GM18867 (cell line): ENCODE results near the gene DIP2C.
"Not testable (repeated sequence)": the region's sequence is repeated elsewhere in the genome, so short reads cannot be mapped to it uniquely, and the experiment has no call there.

Experiments
- ATAC-seq: cut with Tn5 transposase; IDR thresholded peaks from one replicate; pipeline ENCODE4 v1.9.1; 2021; ENCODE audit warnings: mild to moderate bottlenecking, moderate library complexity; ENCODE audit not compliant: unreplicated experiment

DIP2C gene

DNA sequence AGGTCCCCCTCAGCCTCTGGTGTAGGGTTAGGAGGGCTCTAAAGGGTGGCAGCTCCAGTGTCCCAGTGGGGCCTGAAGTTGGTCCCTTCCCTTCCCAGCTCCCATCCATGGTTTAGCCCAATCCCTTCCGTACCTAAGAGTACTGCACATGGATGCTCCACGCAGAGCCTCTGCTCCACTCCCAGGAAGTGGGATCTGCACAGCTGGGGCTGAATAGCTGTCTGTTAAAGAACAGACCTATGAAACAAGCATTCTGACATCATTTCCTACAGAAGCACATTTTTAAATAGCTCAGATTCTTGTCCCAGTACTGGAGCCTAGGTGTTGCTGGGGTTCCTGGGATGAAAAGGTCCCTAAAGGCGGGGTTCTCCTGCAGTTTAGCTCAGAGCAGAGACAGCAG is 418.3 kb downstream of the DIP2C start:
- ATAC-seq, result no peak

DNA sequence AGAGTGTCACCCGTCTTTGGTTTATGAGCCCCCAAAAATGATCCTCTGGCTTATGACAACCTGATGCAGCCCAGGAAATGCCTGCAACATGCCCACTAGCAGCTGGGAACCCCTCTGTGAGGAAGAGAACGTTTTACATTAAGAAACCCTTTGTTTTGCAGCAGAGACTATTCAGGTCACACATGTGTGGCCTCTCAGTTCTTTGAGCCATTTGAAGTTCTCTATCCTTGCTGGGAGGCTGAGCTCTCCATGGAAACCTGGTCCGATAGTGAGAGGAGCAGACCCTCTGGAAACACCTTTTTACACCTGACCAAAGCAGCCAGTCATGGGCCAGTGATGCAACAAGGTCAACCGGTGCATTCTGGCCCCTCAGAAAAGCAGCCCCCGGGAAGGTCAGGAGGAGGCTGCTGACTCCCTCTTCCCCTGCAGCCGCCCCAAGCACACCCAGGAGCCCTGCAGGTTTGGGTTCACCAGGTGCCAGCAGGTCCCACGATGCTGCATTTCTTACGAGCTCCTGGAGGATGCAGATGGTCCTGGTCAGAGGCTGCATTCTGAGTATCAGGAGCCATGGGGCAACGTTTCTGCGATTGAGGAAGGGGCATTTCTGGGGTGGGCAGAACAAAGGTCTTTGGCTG is 419.9 kb downstream of the DIP2C start:
- ATAC-seq, result no peak

DNA sequence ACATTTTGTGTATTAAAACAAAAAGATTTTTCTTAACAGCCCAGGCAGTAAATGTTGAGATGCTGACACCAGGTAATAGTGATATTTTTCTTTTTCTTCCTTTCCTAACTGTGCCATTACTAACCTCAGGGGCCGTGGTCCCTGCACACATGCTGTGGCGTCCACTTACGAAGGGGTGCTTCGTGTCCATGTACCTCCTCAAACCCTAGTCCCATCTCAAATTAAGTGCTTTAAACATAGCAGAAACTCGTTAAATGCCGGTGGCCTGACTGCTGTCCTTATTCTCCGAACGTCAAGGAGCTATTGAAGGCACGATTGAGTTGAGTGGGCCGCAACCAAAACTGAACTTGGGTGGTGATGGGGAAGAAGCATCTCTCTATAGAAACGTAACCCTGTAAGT is 421.8 kb downstream of the DIP2C start:
- ATAC-seq, result no peak

DNA sequence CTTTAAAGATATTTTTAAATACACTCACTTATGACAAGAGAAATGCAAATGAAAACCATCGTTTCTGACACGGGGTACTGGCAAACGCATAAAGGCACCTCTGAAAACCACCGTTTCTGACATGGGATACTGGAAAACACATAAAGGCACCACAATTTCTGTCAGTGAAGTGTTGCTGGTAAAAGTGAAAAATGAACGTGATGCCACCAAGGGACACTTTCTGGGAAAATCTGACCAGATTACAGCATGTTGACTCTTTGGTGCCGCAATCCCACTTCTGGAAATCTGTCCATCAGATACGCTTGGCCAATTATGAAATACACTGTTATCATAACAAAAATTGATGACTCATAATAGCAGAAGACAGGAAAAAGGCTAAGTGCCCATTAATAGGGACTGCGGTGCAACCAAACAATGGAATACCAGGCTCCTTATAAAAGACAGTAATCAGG is 422.5 kb downstream of the DIP2C start:
- peak; percentile 61 for ATAC-seq

DNA sequence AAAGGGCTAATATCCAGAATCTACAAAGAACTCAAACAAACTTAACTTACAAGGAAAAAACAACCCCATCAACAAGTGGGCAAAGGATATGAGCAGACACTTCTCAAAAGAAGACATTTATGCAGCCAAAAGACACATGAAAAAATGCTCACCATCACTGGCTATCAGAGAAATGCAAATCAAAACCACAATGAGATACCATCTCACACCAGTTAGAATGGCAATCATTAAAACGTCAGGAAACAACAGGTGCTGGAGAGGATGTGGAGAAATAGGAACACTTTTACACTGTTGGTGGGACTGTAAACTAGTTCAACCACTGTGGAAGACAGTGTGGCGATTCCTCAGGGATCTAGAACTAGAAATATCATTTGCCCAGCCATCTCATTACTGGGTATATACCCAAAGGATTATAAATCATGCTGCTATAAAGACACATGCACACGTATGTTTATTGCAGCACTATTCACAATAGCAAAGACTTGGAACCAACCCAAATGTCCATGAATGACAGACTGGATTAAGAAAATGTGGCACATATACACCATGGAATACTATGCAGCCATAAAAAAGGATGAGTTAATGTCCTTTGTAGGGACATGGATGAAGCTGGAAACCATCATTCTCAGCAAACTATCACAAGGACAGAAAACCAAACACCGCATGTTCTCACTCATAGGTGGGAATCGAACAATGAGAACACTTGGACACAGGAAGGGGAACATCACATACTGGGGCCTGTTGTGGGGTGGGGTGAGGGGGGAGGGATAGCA is 423.5 kb downstream of the DIP2C start:
- not testable (repeated sequence) for ATAC-seq

DNA sequence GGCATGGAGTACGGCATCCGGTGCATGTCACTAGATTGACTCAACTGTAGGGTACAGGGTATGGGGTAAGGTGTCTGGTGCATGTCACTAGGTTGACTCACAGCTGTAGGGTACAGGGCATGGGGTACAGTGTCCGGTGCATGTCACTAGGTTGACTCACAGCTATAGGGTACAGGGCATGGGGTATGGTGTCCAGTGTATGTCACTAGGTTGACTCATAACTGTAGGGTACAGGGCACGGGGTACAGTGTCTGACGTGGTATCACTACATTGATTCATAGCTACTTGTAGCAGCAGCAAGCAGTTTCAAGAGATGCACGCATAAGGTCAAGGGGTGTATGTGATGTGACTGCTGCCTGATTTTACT is 424.4 kb downstream of the DIP2C start:
- ATAC-seq, result peak; percentile 72

DNA sequence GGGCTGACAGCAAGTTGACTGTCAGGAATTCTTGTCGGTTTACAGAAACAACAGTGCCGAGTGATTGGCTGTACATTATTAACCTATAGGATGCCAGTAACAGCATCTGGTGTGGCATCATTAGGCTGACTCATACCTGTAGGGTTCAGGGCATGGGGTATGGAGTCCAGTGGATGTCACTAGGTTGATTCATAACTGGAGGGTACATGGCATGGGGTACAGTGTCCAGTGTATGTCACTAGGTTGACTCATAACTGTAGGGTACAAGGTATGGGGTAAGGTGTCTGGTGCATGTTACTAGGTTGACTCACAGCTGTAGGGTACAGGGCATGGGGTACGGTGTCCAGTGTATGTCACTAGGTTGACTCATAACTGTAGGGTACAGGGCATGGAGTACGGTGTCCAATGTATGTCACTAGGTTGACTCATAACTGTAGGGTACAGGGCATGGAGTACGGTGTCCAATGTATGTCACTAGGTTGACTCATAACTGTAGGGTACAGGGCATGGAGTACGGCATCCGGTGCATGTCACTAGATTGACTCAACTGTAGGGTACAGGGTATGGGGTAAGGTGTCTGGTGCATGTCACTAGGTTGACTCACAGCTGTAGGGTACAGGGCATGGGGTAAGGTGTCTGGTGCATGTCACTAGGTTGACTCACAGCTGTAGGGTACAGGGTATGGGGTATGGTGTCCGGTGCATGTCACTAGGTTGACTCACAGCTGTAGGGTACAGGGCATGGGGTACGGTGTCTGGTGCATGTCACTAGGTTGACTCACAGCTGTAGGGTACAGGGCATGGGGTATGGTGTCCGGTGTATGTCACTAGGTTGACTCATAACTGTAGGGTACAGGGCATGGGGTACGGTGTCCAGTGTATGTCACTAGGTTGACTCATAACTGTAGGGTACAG is 425.1 kb downstream of the DIP2C start:
- not testable (repeated sequence) for ATAC-seq

DNA sequence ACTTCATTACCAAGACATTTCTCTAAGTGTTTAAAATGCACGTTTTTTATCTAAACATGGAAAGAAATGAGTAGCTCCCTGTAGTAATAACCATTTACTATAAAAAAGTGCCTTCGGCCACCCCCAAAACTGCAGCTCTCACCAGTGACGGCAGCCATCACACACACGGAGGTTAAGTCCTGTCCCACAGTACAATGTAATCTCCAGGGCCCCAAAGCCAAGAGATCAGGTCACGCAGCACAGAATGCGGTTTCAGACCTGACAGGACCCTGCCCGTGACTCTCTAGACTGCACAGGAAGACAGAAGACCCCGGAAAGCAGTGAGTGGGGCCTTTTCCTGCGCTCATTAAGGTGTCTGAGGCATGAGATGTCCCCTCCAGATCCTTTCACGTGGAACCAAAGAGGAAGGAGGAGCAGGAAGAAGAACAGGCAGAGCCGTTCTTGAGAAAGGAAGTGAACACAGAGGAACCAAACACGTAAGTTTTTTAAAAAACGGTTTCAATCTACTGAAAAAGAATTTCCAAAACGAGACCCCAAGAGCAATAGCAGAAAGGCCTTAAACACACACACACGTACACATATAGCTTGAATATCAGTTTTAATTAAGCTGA is 428.5 kb downstream of the DIP2C start:
- ATAC-seq, result no peak

DNA sequence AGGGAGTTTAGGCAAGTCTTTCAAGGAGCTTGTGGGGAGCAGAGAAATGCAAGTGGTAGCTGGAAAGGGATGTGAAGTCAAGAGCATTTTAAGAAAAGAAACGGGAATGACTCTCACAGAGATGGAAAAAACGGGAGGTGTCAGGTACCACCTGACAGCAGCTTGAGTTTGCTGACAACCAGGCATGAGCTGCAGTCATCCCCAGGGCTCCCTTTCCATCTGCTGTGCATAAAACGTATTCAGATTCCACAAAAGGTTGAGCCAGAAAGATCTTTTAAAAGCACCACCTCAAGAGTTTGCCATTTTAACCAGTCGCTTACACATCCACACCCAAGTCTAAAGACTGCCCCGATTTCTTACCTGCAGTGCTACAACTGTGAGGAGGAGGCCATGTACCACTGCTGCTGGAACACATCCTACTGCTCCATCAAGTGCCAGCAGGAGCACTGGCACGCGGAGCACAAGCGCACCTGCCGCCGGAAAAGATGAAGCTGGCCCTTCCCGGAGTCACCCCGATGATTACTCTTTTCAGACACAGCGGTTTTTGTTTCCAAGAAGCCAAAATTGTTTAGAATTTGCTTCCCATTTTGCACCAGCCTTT is 437.4 kb downstream of the DIP2C start:
- no peak for ATAC-seq

DNA sequence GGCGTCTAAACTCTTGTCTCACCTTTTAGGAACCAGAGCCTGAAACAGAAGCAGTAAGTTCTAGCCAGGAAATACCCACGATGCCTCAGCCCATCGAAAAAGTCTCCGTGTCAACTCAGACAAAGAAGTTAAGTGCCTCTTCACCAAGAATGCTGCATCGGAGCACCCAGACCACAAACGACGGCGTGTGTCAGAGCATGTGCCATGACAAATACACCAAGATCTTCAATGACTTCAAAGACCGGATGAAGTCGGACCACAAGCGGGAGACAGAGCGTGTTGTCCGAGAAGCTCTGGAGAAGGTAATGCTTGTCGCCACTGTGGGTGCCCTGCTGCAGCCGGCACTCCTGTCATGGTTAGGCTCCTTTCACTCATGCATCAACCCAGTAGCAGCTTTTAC is 441.2 kb downstream of the DIP2C start:
- ATAC-seq, result no peak

DNA sequence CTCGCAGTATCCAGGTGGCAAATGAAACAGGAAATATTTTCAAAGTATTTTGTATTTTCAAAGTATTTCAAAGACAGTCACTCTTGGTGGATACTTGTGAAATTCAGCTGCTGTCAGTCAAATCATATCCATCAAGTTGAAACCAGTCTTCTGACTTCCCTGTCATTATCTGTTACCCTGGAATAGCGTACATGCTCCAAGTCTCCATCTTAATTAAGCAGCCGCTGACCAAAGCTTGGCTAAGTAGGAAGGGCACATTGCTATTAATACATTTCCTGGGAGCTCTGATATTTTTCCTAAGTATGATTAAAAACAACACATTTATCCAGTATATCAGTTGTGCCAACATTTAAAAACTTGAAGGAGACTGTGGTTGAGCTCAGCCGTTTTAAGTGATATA is 442.0 kb downstream of the DIP2C start:
- no peak for ATAC-seq

DNA sequence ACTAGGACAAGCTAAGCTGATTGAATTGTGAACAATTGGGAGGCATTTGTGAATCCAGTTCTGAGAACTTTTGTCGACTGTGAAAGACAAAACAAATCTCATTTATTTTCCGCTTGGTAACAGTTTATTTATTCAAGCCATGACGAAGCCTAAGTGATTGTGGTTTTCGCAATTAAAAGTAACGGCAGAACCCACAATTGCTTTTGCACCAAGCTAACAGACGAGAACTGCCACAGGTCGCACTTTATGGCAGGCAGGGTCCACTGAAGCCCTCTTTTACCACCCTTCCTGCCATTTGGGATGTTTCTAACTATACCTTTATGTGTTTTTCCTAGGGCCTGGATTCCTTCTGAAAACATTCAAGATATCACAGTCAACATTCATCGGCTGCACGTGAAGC is 443.0 kb downstream of the DIP2C start:
- no peak for ATAC-seq

DNA sequence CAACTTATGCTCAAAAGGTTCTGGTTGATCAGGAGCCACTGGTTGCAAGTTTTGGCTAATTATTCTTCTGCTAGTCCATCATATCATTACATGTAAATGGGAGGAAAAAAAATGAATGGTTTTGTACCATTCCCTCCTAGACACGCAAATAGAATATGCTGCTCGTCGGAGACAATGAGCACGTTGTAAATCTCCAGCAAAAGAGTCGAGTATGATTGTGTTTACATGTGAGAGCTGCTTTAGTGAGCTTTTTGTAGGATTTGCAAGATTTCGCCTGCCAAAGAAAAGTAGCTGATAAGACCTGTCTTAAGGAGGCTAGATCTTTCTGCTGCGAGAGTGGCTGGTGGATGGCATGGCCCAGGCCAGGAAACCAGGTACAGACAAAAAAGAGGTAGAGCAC is 445.2 kb downstream of the DIP2C start:
- no peak for ATAC-seq

DNA sequence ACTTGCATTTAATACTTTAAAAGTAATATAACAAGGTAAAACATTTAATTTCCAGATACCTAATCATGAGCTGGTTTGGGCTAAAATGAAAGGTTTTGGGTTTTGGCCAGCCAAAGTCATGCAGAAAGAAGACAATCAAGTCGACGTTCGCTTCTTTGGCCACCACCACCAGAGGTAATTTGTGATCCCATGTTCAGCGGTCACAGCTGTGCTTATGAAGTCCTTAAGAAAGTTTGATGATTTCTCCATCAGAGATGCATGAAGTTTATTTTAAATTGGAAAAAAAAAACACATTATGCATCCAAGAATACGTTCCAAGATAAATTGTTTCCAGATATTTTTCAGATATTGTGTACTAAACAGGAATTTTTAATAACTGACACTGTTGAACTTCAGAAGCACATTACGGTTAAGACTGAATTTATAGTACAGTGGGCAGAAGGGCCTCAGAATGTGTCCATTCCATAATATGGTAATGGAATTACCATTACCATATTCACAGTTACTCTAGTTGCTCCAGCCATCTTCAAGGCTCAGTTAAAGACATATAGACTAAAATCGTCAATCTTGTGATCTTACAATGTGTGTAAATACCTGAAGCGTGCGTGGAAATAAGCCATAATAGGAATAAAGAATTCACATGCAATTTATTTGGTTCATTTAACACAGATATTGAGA is 447.4 kb downstream of the DIP2C start:
- ATAC-seq, result no peak

DNA sequence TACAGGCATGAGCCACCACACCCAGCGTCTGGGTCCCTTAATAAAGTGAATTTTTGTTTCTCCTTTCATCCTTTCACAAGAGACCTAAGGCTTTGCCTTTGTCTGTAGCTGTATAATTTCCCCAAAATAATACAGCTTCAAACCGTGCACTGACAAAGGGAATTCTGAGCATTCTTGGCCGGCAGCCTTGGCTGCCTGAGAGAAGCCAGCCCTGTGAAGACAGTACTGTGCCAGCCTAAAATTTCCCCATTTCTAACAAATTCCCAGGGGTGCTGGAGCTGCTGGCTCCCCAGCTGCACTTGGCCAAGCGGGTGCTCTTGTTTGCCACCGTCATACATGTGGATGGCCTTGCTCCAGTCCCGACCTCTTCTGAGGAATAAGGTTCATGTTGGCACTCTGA is 448.0 kb downstream of the DIP2C start:
- ATAC-seq, result no peak

DNA sequence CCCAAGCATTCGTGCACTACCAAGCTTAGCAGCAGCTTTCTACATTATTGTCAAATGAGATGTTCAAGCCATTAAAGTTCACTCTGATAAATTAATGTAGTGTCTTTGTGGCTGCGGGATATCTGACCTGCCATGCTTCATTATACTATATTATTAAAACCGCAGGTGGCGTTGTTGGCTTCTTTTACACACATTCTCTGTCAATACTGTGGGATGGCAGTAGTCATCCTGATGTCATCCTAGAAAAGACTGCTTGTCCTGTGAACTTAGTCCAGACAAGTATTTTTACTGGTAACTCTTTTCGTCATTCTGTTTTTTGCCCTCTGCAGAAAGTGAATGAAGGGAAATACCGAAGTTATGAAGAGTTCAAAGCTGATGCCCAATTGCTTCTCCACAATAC is 450.4 kb downstream of the DIP2C start:
- no peak for ATAC-seq

DNA sequence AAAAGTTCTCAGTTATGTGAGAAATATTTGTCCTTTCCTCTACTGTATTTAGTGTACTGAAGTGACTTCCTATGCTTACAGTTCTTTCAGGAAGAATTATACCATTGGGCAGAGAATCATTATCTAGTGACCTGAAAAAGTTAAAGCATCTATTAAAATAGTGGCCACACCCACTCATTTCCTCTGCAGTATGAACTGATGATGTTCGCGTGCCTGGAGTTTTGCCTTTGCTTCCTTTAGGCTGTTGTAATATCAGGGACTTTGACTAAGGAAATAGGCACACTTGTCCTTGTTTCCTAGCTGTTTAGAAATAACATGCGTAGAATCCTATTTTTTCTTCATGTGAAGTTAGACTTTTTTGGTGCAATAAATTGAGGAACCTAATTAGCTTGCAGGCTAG is 453.6 kb downstream of the DIP2C start:
- no peak for ATAC-seq

DNA sequence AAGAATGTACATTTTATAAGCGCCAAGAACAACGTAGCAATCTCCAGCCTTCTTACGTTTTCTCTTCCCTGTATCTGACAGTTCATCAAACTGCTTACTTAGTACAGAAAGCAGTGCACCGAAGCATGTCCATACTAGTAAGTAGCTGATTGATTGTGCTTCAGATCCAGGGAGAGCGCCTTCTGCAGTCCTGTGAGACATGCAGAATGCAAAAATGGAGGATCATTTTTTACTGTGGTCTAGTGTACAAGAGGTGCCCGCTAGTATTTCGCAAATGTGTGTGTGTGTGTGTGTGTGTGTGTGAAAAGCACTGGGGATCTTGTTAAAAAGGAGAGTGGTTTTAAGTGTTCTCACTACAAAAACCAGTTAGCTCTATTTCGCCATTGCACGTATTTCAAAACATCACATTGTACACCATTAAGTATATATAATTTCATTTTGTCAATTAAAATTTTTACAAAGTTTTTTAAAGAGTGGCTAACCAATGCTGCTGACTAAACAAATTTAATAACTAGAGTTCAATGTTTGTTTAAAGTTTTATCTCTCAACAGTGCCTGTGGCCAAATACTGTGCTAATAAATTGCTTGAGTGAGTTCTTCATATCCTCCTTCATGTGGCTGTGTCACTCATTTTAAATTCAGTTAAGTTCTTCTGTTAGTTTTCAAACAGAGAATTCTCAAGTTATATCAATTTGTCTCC is 454.6 kb downstream of the DIP2C start:
- ATAC-seq, result no peak

DNA sequence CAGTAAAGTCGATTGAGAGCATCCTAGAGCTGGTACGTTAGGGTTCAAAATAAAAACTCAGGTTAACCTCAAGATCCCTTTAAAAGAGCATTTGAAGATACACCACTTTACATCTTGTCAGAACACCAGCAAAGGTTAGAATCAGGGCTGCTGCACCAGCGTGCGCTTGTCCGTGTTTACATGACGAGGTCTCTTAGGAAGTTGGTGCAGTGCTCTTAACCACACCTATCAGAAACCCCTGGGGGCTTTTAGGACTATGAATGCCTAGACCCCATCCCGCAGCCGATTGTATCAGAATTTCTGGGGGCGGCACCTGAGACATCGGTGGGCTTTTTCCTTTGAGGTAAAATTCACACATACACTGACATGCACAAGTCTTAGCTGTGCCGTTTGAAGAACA is 456.6 kb downstream of the DIP2C start:
- no peak for ATAC-seq

DNA sequence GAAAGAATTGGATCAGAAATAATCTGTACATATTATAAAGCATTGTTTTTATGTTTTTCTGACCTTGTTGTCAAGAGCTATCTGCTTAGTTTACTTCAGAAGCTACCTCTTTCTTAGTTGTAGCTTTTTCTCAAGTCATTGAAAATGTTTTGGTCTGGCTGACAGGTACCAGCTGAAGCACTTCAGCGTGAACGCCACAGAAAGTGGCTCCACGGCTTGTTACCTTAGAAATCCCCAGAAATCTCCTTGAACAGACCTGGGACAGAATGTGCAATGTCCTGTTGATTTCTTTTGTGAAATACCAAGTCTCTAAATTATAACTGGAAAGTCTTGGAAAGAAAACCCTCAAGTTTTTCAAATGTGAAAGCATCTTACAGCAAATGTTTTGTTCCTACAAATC is 457.4 kb downstream of the DIP2C start:
- no peak for ATAC-seq
